Measurements from ENCODE around the gene ECE2.

ECE2 gene

DNA sequence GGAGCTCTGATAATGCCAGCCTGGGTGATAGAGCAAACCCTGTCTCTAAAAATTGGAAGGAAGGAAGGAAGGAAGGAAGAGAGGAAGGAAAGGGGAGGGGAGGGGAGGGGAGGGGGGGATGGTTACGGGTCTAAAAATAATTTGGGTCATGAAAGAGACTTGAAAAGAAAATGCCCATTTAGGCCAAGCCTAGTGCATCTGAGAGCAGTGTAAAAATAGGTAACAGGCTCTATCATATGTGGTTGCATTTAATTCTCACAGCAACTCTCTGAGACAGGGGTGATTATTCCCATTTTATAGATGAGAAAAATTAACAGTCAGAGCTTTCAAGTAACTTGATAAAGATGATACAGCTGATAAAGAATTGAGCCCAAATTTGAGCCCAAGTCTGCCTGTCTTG is 3.6 kb upstream of the ECE2 start:
- DNase-seq: no peak

DNA sequence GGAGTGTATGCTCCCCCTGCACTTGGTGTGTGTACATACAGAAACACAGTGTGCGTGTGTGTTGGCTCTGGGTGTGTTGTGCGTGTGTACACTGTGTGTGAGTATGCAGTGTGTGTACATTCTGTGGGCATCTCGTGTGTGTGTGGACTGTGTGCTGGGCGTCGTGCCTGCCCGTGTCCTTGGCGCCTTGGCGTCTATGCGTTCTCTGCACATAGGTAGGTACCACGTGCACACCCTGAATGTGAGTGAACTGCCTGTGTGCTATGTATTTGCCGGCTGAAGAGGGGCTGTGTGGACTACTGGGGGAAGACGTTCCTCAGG is 481 bp upstream of the ECE2 start:
- no peak for DNase-seq

DNA sequence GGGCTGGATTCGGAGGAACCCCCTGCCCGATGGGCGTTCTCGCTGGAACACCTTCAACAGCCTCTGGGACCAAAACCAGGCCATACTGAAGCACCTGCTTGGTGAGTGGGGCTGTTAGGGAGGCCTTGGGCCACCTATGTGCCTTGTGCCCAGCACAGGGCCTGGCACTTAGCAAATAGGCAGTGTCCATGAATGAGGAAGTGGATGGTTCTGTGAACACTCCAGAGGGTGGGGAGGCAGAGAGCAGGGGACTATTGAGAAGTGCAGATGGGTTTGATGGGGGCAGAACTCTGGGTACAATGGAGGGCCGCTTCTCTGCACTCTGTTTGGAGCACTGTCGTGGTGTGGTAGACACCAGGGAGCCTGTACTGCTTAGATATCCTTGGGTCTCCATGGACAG is 1.5 kb downstream of the ECE2 start:
- DNase-seq: no peak

DNA sequence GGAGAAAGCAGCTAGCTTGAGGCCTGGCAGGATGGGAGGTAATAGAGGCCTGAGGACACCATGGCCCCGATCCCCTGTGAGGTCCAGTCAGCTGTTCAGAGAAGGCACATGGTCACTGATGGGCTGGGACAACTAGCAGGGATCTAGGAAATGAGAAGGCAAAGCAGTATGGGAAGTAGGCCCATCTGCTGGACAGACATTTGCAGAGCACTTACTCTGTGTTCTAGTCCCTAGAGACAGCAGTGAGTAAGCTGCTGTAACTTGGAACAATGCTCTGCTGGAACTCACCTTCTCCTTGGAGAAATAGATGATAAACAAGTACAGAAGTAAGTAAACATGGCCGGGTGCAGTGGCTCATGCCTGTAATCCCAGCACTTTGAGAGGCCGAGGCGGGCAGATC is 7.1 kb downstream of the ECE2 start:
- DNase-seq: no peak

DNA sequence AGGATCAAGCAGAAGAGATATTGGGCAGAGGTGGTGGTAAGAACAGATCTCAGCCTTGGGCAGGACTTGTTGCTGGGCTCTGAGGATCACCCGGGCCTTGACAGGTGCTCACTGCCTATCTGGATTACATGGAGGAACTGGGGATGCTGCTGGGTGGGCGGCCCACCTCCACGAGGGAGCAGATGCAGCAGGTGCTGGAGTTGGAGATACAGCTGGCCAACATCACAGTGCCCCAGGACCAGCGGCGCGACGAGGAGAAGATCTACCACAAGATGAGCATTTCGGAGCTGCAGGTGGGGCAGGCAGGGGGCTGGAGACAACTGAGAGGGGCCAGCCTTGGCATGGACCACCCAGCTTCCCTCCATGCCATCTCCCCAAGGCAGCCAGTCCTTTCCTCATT is 7.9 kb downstream of the ECE2 start:
- DNase-seq: no peak

DNA sequence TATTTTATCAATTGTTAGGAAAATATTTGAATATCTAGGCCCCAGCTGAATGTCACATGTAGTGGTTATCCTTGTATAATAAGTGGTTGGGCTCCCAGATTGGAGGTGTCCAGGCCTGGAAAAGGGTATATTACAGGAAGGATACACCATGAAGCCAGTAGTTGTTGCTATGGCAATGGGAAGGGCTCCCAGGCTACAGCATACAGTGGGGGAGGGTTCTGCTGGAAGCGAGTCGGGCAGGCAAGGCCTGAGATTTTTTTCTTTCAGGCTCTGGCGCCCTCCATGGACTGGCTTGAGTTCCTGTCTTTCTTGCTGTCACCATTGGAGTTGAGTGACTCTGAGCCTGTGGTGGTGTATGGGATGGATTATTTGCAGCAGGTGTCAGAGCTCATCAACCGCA is 8.9 kb downstream of the ECE2 start:
- DNase-seq: peak; percentile 87

DNA sequence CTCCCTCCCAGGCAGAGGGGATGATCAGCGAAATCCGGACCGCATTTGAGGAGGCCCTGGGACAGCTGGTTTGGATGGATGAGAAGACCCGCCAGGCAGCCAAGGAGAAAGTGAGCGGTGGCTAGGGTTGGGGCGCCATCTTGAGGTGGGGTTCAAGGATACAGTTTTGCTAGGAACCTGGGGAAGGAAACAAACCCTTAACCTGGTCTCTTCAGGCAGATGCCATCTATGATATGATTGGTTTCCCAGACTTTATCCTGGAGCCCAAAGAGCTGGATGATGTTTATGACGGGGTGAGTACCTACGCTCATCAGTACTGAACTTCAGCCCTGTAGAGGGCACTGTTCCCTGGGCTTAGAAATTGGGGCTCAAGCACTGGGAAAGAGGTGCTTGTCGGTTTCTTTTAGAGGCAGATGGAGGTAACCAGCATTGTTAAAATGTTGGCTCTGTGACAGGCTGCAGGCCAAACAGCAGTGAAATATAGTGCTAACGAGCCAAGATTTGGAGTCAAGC is 13.7 kb downstream of the ECE2 start:
- peak; percentile 39 for DNase-seq

DNA sequence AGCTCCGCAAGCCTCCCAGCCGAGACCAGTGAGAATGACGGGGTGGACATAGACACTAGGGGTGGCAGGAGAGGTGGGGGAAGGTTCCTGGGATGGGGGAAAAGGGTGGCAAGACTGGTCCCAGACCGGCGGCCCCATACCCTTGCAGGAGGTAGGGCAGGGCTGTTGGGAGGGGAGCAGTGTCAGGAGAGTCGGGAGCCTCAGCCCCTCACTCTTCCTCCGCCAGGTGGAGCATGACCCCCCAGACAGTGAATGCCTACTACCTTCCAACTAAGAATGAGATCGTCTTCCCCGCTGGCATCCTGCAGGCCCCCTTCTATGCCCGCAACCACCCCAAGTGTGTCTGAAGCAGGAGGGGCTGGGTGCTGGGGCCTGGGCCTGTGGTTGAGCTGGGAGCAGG is 14.5 kb downstream of the ECE2 start:
- DNase-seq: no peak

DNA sequence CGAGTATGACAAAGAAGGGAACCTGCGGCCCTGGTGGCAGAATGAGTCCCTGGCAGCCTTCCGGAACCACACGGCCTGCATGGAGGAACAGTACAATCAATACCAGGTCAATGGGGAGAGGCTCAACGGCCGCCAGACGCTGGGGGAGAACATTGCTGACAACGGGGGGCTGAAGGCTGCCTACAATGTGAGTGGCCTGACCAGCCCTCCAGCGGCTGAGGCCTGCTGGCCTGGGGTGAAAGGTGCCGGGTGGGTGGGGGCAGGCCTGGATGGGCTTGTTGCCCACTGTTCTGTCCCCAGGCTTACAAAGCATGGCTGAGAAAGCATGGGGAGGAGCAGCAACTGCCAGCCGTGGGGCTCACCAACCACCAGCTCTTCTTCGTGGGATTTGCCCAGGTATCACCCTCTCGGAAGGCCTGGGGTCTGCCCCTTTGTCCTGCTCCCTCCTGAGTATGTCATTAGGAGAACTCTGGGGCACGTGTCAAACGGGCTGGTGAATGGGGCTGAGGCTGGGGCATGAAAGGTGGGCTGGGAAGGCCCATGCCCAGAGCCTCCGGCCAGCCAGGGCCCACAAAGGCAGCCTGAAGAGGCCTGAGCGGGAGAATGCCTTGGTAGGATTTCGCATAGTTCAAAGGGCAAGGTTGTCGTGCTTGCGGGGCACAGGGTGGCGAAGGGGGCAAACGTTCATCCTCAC is 15.4 kb downstream of the ECE2 start:
- no peak for DNase-seq

DNA sequence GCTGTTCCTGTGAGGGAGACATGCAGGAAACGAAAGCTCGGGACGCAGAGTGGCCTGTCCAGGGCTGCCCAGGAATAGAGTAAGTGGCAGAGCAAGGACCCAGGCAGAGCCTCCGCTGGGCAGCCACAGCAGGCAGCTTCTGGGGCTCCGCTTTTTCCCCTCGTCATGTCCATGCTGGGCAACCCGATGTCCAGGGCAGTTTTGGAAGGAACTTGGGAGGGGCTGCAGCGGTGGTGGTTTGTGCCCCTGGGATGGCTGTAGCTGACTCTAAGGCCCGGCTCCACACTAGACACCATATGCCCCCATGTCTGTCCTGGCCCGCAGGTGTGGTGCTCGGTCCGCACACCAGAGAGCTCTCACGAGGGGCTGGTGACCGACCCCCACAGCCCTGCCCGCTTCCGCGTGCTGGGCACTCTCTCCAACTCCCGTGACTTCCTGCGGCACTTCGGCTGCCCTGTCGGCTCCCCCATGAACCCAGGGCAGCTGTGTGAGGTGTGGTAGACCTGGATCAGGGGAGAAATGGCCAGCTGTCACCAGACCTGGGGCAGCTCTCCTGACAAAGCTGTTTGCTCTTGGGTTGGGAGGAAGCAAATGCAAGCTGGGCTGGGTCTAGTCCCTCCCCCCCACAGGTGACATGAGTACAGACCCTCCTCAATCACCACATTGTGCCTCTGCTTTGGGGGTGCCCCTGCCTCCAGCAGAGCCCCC is 16.1 kb downstream of the ECE2 start:
- no peak for DNase-seq

DNA sequence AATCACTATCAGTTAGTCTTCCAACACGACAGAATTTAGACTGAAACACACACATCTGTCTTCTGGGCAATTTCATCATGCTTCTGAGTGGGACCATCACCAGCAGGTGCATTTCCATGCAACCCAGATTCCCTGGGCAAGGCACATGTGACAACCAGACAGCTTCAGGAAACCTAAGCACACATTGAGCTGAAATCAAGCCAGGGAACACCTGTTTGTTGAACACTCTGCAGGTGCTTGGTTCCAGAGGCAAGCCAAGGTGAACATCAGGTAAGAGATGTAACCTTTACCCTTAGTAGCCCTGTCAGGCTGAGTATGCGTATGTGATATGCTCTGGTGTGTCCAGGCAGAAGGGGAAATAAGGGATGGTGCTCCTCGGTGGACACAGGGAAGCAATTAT is 19.9 kb downstream of the ECE2 start:
- no peak for DNase-seq

DNA sequence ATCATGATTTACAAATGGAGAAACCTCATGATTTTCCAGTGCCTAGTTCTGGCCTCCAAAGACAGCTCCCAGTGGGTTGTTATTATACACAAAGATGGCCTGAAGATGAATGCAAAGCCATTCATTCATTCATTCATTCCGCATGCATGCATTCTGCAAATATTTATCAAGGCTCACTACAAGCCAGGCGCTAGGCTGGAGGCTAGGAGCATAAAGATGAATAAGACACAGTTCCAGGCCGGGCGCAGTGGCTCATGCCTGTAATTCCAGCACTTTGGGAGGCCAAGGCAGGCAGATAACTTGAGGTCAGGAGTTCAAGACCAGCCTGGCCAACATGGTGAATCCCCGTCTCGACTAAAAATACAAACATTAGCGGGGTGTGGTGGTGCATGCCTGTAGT is 20.8 kb downstream of the ECE2 start:
- no peak for DNase-seq

DNA sequence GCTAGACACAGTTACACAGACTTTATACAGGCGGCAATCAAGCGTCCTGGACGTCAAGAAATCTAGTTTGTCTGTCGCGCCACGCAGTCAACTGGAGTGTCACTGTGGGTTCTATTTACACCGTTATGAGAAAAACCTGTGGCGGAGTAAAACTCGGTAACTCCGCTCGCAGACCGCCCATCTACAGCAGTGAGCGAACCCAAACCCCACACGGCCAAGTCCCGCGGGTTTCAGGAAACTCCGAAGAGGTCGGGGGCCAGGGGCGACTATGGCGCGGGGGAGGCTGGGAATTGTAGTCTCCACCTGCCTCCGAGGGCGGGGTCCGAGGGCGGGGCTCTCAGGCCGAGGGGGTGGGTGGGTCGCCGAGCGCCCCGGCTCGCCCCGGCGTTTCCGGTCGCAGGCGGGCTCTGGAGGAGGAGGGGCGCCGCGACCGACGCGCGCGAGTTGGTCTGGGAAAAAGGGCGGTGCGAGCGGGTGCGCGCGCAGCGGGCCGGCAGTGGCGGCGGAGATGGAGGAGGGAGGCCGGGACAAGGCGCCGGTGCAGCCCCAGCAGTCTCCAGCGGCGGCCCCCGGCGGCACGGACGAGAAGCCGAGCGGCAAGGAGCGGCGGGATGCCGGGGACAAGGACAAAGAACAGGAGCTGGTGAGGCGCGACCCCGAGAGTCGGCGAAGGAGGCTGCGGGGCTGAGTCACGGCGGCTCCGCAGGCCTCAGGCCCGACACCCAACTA is 23.1 kb downstream of the ECE2 start, which contains the start of gene PSMD2:
Gene PSMD2 (plus strand): TSS at position 483 of the 729 bp plus-strand sequence. CDS start 26 bp downstream, at position 509.
- peak; percentile 99 for DNase-seq

DNA sequence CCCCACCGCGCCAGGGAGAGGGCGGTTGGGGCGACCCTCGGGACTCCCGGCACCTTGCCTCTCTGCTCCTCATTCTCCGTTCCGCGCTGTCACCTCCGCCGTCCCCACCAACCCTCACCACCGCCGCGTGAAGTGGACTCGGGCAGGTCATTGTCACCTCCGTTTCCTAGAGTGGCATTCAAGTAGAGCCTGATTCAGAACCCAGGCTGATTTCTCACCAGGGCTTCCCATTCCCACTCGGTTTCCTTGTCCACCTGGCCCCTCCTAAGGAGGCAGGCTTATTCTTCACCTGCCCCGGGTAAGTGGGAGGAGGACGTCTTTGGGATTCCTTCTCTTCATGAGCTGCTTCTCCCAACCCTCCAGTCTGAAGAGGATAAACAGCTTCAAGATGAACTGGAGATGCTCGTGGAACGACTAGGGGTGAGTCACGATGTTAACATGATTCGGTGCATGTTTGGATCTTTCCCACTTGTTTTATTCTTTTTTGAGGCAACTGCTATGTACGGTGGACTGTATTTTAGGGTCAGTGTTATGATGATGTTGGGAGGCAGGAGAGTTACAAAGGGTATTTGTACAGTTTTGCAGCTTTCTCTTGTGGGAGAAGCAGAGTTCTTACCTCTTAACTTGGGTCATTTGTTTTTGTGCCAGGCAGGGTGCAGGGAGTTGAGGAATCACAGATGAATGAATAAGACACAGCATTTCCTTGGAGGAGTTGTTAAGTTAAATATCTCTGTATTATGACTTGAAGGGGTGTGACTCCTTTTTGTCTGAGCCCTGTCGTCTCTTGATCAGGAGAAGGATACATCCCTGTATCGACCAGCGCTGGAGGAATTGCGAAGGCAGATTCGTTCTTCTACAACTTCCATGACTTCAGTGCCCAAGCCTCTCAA is 23.9 kb downstream of the ECE2 start:
- no peak for DNase-seq

DNA sequence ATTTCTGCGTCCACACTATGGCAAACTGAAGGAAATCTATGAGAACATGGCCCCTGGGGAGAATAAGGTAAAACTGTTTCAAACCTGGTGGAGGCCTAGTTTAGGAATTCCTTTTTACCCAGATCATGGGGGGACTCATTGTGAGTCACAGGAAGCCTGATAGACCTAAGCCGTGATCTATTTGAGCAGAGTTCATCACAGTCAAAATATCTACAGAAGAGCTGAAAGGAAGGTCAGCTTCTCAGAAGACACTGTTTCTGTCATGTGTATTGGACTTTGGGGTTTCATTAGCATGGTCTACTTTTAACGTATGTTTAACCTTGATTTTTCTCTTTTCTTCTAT is 24.5 kb downstream of the ECE2 start:
- no peak for DNase-seq

DNA sequence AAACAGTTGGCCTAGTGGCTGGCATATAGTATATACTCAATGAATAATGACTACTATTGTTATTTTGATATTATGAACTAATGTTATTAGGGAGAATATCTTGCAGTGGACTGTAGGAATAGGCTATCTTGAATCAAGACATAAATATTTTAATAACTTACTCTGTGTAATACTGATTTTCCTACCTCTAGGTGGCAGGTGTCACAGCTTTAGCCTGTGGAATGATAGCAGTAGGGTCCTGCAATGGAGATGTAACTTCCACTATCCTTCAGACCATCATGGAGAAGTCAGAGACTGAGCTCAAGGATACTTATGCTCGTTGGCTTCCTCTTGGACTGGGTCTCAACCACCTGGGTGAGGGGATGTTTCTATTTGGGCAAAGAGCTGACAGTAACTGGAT is 29.8 kb downstream of the ECE2 start:
- no peak for DNase-seq

DNA sequence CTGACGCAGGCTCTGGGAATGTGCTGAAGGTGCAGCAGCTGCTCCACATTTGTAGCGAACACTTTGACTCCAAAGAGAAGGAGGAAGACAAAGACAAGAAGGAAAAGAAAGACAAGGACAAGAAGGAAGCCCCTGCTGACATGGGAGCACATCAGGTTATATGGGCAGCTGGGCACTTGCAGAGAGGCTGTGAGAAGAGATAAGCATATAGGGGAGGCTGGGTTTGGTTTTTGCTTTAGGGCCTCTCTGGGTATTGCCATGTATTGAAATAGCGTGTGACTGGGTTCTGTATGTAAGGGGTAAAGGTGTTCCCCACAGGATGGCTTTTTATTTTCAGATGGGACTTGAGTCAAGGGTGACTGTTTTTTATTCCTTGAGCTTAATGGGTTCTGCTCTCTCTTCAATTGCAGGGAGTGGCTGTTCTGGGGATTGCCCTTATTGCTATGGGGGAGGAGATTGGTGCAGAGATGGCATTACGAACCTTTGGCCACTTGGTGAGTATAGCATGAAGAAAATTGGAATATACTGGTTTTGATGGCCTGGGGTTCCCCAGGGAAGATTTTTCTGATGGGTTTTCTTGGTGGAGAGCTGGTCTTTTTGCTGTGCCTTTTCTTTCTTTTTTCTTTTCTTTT is 30.6 kb downstream of the ECE2 start:
- no peak for DNase-seq

DNA sequence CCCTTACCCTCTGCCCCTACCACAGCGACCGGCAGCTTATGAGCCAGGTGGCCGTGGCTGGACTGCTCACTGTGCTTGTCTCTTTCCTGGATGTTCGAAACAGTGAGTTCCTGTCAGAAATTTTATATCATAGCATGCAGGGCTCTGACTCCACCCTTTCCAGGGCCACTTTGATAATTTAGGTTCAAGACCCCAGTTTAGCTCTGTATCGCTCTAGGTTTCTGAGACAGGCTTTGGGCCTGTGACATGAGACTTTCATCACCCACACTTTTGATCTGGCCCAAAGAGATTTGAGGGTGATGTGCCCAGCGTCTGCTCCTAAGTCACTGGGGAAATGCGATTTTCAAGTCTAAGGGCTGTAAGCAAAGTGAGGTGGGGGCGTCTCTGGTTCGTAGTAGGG is 32.1 kb downstream of the ECE2 start:
- no peak for DNase-seq

DNA sequence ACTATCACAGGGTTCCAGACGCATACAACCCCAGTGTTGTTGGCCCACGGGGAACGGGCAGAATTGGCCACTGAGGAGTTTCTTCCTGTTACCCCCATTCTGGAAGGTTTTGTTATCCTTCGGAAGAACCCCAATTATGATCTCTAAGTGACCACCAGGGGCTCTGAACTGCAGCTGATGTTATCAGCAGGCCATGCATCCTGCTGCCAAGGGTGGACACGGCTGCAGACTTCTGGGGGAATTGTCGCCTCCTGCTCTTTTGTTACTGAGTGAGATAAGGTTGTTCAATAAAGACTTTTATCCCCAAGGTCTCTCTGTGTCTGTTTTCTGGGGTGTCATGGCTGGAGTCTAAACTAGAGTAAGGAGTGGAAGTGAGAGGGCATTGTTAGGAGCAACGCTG is 32.9 kb downstream of the ECE2 start:
- no peak for DNase-seq

DNA sequence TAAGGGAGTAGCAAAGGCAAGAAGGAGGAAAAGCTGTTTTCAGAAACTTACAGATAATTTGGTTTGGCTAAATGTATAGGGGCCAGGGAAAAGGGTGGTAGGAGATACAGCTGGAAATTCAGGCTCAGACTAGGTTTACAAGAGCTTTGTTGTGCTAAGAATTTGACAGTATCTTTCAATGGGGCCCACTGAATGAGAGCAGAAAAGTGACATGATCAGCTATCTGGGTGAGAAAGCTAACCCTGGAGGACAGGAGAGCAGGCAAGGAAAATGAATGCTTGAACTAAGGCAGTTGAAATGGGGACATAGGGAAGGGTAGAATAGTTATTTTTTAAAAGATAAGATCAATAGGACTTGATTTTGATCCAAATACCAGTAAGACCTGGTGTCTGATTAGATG is 35.8 kb downstream of the ECE2 start:
- no peak for DNase-seq

DNA sequence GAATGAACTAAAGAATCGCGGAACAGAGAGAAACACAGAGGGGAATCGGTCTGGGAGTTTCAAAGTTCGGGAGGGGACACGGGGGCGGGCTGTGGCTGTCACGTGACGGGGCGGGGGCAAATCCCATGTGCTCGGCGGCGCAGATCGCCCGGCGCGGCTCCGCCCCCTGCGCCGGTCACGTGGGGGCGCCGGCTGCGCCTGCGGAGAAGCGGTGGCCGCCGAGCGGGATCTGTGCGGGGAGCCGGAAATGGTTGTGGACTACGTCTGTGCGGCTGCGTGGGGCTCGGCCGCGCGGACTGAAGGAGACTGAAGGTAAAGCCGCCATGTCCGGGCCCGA is 38.5 kb downstream of the ECE2 start, which contains the start of gene EIF4G1:
Gene EIF4G1 (plus strand): TSS at position 244 of the 337 bp plus-strand sequence. CDS start 1,191 bp downstream, outside the sequence.
- DNase-seq: peak; percentile 97

All from right hindlimb (tissue), 1 donor.